HEK293T (cell line): ENCODE measurements around the gene FNDC3B.

Experiments
- CTCF ChIA-PET: fragments of 350-600 bp; formaldehyde crosslinking; extraction: SDS; loops from one replicate; lab custom pipeline; 2021; ENCODE audit warnings: antibody characterized with exemption, inconsistent platforms; lab: Yijun Ruan, JAX
- POLR2A ChIA-PET: fragments of 350-600 bp; formaldehyde crosslinking; extraction: SDS; loops from one replicate; lab custom pipeline; 2020; ENCODE audit warnings: antibody characterized with exemption, inconsistent platforms; lab: Yijun Ruan, JAX
- DNase-seq: peaks from one replicate; pipeline ENCODE4 v3.0.0; 2012; ENCODE audit warnings: mixed read lengths; ENCODE audit errors: extremely low spot score
- ARNT ChIP-seq: fragments of 450-650 bp; IDR thresholded peaks from 2 replicates; pipeline ENCODE4 v1.6.1; 2017; ENCODE audit warnings: mild to moderate bottlenecking
- BHLHE40 ChIP-seq: fragments of 450-650 bp; IDR thresholded peaks from 2 replicates; pipeline ENCODE4 v1.6.1; 2016; ENCODE audit warnings: mild to moderate bottlenecking, moderate library complexity, borderline replicate concordance
- CTBP1 ChIP-seq: fragments of 450-650 bp; IDR thresholded peaks from 2 replicates; pipeline ENCODE4 v1.6.1; 2016; ENCODE audit warnings: borderline replicate concordance
- ELF4 ChIP-seq: fragments of 450-650 bp; IDR thresholded peaks from 2 replicates; pipeline ENCODE4 v1.6.1; 2017; ENCODE audit warnings: antibody characterized with exemption
- FOXA1 ChIP-seq: fragments of 450-650 bp; IDR thresholded peaks from 2 replicates; pipeline ENCODE4 v1.6.1; 2016; ENCODE audit warnings: mild to moderate bottlenecking
- FOXK2 ChIP-seq: fragments of 450-650 bp; IDR thresholded peaks from 2 replicates; pipeline ENCODE4 v1.6.1; 2016; ENCODE audit warnings: mild to moderate bottlenecking
- FOXM1 ChIP-seq: fragments of 450-650 bp; IDR thresholded peaks from 2 replicates; pipeline ENCODE4 v1.6.1; 2017; ENCODE audit warnings: mild to moderate bottlenecking, borderline replicate concordance
- HDGF ChIP-seq: fragments of 450-650 bp; IDR thresholded peaks from 2 replicates; pipeline ENCODE4 v1.6.1; 2017; ENCODE audit warnings: antibody characterized with exemption, borderline replicate concordance
- L3MBTL2 ChIP-seq: fragments of 450-650 bp; conservative IDR thresholded peaks from 2 replicates; pipeline ENCODE4 v1.6.1; 2016; ENCODE audit warnings: mild to moderate bottlenecking
- LEF1 ChIP-seq: fragments of 450-650 bp; IDR thresholded peaks from 2 replicates; pipeline ENCODE4 v1.6.1; 2017; ENCODE audit warnings: mild to moderate bottlenecking, borderline replicate concordance
- NFRKB ChIP-seq: fragments of 450-650 bp; IDR thresholded peaks from 2 replicates; pipeline ENCODE4 v1.6.1; 2016; ENCODE audit warnings: mild to moderate bottlenecking, moderate library complexity
- SP1 ChIP-seq: fragments of 450-650 bp; IDR thresholded peaks from 2 replicates; pipeline ENCODE4 v1.6.1; 2017
- SUZ12 ChIP-seq: fragments of 450-650 bp; IDR thresholded peaks from 2 replicates; pipeline ENCODE4 v1.6.1; 2016; ENCODE audit warnings: mild to moderate bottlenecking
- TARDBP ChIP-seq: fragments of 450-650 bp; IDR thresholded peaks from 2 replicates; pipeline ENCODE4 v1.6.1; 2016
- ZNF384 ChIP-seq: fragments of 450-650 bp; IDR thresholded peaks from 2 replicates; pipeline ENCODE4 v1.6.1; 2016
- TF ChIP-seq, protein P1 (sequence below): fragments of 450-650 bp; IDR thresholded peaks from 2 replicates; pipeline ENCODE4 v1.6.1; 2016

The FNDC3B gene

DNA sequence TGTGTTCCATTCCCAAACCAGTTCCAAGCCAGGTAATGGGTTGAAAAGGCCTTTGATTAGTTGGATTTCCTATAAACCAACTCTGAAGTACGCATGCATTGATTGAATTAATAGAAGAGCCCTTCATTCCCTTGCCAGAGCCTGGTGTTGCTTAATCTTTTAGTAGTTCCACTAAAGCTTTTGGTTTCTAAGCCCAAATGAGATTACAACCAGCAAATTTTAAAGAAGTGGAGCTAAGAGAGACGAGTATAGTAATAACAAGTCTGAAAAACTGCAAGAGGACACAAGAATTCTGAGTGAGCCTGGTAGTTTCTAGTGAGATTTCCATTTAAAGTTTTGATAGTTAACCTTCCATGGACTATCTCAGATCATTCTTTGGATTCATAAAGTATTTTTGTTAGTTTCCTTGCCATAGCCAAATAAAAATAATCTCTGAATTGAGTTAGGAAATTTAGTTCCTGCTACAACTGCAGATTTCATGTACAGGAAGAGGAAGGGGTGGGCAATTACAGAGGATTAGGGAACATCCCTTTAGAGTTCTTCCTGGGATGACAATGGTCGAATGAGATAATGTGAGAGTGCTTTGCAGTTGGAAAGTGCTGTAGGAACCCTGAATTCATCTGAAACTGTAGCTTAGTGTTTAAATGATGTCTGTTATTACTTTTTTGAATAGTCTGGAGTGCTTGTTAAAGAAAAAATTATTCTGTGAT lies 136.8 kb downstream of the FNDC3B start:
- no peak for TF ChIP-seq L3MBTL2
- no peak for TF ChIP-seq BHLHE40
- TF ChIP-seq ELF4, result no peak
- no peak for TF ChIP-seq LEF1
- TF ChIP-seq, protein P1, sequence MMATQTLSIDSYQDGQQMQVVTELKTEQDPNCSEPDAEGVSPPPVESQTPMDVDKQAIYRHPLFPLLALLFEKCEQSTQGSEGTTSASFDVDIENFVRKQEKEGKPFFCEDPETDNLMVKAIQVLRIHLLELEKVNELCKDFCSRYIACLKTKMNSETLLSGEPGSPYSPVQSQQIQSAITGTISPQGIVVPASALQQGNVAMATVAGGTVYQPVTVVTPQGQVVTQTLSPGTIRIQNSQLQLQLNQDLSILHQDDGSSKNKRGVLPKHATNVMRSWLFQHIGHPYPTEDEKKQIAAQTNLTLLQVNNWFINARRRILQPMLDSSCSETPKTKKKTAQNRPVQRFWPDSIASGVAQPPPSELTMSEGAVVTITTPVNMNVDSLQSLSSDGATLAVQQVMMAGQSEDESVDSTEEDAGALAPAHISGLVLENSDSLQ, result no peak
- no peak for TF ChIP-seq ZNF384
- no peak for TF ChIP-seq FOXM1
- TF ChIP-seq HDGF, result no peak
- TF ChIP-seq NFRKB, result no peak
- TF ChIP-seq FOXK2, result no peak
- no peak for TF ChIP-seq ARNT
- no peak for TF ChIP-seq TARDBP
- ChIA-PET CTCF (no interaction called here), POLR2A (no interaction called here)
- no peak for DNase-seq

DNA sequence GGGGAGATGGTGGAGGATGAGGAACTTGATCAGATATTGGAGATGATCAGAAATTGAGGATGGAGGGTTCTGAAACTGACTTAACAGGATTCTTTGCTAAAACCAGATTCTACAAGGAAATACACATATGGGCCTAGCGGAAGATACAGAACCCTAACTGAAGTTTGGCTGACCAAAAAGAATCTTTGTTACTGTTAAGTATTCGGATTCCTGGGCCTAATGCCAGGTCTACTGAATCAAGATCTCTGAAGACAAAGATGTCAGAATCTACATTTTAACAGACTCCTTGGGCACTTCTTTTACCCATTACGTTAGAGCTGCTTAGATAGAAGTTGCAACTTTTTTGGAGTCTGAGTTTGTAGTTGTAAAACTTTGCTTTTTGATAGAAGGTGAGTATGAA lies 137.7 kb downstream of the FNDC3B start:
- no peak for DNase-seq
- no peak for TF ChIP-seq FOXK2
- POLR2A ChIA-PET, result no interaction called here
- CTCF ChIA-PET, result no interaction called here

DNA sequence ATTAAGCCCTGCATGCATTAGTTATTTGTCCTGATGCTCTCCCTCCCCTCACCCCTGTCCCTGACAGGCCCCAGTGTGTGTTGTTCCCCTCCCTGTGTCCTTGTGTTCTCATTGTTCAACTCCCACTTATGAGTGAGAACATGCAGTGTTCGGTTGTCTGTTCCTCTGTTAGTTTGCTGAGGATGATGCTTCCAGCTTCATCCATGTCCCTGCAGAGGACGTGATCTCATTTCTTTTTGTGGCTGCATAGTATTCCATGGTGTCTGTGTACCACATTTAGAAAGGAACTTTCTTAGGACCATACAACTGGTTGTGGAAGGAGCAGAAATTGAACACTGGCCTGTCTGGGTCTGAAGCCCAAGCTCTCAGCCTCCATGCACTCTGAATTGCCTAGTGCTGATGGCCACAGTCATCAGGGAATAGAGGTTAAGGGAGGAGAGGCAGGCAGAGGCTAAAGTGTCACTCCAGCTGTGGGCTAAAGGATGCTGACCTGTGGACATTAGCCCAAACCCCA lies 138.5 kb downstream of the FNDC3B start:
- CTCF ChIA-PET, result interaction anchor here (1.2 kb wide), 1 partner anchor 9 kb away, joined by 3 read pairs; no protein-coding TSS in a partner anchor
- TF ChIP-seq FOXK2 (no peak), SUZ12 (no peak), FOXA1 (no peak), TARDBP (no peak), LEF1 (no peak), L3MBTL2 (no peak), HDGF (no peak), ARNT (no peak), BHLHE40 (no peak), SP1 (no peak), ELF4 (no peak)
- POLR2A ChIA-PET, result no interaction called here
- DNase-seq, result no peak

DNA sequence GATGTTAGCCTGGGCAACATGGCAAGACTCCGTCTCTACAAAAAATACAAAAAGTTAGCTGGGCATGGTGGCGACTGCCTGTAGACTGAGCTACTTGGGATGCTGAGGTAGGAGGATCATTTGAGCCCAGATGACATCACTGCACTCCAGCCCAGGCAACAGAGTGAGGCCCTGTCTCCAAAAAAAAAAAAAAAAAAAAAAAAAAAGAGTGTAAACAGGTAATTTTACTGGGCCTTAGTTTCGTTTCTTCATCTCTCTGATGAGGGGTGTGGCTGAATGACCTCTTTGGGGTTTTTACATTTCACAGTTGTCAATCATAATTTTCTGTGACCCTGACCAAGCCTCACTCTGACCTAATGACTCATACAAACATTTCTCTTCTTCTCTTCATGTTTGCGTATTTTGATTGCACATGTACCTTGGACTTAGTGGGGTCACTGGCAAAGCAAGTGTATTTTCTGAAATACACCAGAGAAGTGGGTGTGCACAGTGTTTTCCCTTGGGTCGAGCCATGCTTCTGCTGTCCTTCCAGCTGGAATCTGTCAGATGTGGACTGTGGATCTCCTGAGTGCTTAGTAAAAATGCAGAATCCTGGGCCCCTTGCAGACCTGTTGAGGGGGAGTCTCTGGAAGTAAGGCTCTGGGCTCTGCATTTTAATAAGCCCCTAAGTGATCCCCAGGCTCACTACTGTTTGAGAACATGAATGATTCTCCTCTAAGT lies 140.5 kb downstream of the FNDC3B start:
- no peak for DNase-seq
- TF ChIP-seq CTBP1, result no peak
- ChIA-PET POLR2A (no interaction called here), CTCF (no interaction called here)

DNA sequence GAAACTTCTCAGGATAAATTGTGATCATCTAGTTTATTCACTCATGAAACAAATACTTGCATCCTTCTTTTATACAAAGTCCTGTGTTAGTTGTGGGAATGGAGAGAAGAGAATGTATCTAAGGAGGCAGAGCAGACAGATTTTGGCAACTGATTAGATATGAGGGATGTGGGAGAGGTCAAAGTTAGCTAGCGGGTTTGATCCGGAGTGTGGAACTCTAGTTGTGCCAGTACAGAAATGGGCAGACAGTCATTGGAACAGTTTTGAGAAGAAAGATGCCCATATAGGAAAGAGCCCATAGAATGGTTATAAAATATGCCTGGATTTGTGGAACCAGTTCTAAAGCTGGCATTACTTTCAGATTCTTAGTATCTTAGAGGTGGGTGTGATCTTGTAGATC lies 141.1 kb downstream of the FNDC3B start:
- ChIA-PET POLR2A (no interaction called here), CTCF (no interaction called here)
- TF ChIP-seq FOXK2, result no peak
- TF ChIP-seq BHLHE40, result no peak
- TF ChIP-seq ELF4, result no peak
- no peak for TF ChIP-seq FOXM1
- no peak for TF ChIP-seq ZNF384
- no peak for TF ChIP-seq ARNT
- TF ChIP-seq NFRKB, result no peak
- no peak for TF ChIP-seq SUZ12
- no peak for DNase-seq

DNA sequence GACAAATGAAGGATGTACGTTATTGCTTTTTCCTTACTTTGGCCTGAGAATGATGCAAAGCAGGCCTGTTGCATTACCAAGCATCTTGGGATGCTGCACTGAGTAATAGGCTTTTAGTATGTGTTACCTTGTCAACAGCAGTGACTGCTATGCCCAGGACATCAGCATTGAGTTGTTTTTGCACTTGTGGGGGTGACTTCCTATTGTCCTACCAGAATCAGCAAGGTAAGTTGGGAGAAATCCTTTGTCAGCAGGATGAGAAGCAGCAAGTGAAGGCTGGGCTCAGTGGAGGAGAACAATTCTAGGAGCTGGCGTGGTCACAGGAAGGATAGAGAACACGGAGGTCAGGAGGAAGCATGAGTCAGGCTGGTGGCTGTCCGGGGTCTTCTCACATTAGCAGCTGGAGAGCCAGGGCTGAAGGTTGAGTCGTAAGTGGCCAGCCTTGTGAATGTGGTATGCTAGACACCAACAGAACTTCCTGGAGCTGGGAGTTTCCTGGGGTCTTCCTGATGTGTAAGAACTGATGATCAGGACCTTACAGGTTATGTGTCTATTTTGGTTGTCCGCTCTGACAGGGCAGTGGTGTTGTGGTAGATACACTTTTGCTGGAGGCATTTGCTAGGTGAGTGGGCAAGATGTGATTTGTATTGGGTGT lies 142.7 kb downstream of the FNDC3B start:
- ChIA-PET CTCF (no interaction called here), POLR2A (no interaction called here)
- TF ChIP-seq L3MBTL2, result no peak
- no peak for TF ChIP-seq FOXA1
- TF ChIP-seq BHLHE40, result no peak
- no peak for TF ChIP-seq FOXK2
- TF ChIP-seq ARNT, result no peak
- no peak for TF ChIP-seq HDGF
- no peak for TF ChIP-seq TARDBP
- TF ChIP-seq FOXM1, result no peak
- TF ChIP-seq ZNF384, result no peak
- TF ChIP-seq SUZ12, result no peak
- DNase-seq, result no peak

DNA sequence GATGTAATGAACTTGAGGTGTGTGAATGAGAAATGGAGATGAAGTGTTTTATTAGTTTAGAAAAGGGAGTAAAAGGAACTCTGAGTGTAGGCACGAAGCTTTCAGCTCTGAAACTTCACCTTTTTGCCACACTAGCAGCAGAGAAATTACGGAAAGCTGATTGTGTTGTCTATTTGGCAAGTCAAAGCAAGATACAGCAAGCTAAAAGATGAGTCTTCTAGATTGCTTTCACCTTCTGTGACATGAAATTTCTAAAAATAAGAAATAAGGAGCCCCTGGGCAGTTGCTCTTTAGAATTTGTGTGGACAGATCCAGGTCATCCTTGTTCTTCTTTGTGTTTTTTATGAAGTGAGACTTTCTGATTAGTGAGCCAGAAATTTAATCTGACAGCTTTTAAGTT lies 143.4 kb downstream of the FNDC3B start:
- no peak for TF ChIP-seq CTBP1
- TF ChIP-seq ARNT, result no peak
- no peak for TF ChIP-seq FOXA1
- TF ChIP-seq FOXM1, result no peak
- no peak for TF ChIP-seq ZNF384
- TF ChIP-seq NFRKB, result no peak
- TF ChIP-seq SUZ12, result no peak
- no peak for TF ChIP-seq HDGF
- TF ChIP-seq L3MBTL2, result no peak
- no peak for TF ChIP-seq BHLHE40
- DNase-seq, result no peak
- ChIA-PET POLR2A (no interaction called here), CTCF (no interaction called here)
